GM20000 (cell line): Measurements from ENCODE around the gene RABGAP1L.
"Not testable (repeated sequence)": the region's sequence is repeated elsewhere in the genome, so short reads cannot be mapped to it uniquely, and the experiment has no call there.

Experiments
- DNase-seq: peaks from one replicate; pipeline ENCODE4 v3.0.0; 2012; ENCODE audit warnings: low spot score
- TF ChIP-seq, protein P1 (sequence below): IDR thresholded peaks from 2 replicates; pipeline ENCODE4 v1.5.1; 2012; ENCODE audit warnings: mild to moderate bottlenecking, control low read depth; ENCODE audit errors: extremely low read depth, missing control alignments

Gene RABGAP1L

DNA sequence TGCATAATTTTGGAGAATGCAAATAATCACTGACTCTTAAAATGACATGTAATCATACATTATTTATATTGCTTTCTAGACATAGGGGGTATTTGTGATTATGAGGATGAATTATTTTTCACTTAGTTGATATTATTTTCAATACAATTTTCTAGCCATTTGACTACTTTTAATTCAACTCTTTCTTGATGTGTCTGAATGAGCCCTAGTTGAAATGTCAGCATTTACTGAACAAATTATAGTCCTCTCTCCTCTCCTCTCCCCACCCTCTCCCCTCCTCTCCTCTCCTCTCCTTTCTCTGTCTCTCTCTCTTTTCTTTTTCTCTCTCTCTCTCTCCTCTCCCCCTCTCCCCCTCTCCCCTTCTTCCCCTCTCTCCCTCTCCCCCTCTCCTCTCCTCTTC, 483.1 kb downstream of the RABGAP1L start:
- TF ChIP-seq, protein P1, sequence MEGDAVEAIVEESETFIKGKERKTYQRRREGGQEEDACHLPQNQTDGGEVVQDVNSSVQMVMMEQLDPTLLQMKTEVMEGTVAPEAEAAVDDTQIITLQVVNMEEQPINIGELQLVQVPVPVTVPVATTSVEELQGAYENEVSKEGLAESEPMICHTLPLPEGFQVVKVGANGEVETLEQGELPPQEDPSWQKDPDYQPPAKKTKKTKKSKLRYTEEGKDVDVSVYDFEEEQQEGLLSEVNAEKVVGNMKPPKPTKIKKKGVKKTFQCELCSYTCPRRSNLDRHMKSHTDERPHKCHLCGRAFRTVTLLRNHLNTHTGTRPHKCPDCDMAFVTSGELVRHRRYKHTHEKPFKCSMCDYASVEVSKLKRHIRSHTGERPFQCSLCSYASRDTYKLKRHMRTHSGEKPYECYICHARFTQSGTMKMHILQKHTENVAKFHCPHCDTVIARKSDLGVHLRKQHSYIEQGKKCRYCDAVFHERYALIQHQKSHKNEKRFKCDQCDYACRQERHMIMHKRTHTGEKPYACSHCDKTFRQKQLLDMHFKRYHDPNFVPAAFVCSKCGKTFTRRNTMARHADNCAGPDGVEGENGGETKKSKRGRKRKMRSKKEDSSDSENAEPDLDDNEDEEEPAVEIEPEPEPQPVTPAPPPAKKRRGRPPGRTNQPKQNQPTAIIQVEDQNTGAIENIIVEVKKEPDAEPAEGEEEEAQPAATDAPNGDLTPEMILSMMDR = no peak
- no peak for DNase-seq

DNA sequence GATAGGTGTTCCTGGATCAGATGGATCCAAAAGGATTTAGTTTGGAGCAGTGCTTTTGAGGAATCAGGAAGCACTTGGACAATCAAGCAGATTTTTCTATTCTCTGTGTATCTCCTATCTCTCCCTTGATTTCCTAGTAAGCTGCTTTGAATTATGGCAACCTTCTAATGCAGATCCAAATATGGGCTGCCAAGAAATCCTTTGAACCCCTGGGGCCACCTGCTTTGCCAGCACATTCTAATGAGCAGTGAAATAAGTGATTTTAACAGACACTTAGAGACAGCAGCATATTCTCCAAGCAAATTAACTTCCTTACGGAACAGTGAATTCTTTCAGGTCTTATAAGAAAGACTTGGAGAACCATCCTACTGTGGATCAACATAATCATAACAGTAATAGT, 483.9 kb downstream of the RABGAP1L start:
- TF ChIP-seq, protein P1 = no peak
- DNase-seq = no peak

DNA sequence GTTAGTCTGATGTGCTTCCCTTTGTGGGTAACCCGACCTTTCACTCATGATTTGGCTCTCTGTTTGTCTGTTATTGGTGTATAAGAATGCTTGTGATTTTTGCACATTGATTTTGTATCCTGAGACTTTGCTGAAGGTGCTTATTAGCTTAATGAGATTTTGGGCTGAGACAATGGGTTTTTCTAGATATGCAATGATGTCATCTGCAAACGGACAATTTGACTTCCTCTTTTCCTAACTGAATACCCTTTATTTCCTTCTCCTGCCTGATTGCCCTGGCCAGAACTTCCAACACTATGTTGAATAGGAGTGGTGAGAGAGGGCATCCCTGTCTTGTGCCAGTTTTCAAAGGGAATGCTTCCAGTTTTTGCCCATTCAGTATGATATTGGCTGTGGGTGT, 490.3 kb downstream of the RABGAP1L start:
- DNase-seq = not testable (repeated sequence)

DNA sequence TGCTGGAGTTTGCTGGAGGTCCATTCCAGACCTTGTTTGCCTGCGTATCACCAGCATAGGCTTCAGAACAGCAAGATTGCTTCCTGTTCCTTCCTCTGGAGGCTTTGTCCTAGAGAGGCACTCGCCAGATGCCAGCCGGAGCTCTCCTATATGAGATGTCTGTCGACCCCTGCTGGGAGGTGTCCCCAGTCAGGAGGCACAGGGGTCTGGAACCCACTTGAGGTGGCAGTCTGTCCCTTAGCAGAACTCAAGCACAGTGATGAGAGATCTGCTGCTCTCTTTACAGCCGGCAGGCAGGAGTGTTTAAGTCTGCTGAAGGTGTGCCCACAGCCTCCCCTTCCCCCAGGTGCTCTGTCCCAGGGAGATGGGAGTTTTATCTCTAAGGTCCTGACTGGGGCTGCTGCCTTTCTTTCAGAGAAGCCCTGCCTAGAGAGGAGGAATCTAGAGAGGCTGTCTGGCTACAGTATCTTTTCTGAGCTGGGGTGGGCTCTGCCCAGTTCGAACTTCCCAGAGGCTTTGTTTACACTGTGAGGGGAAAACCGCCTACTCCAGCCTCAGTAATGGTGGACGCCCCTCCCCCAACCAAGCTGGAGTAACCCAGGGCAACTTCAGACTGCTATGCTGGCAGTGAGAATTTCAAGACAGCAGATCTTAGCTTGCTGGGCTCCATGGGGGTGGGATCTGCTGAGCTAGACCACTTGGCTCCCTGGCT, 493.4 kb downstream of the RABGAP1L start:
- TF ChIP-seq, protein P1 = no peak
- DNase-seq = no peak

DNA sequence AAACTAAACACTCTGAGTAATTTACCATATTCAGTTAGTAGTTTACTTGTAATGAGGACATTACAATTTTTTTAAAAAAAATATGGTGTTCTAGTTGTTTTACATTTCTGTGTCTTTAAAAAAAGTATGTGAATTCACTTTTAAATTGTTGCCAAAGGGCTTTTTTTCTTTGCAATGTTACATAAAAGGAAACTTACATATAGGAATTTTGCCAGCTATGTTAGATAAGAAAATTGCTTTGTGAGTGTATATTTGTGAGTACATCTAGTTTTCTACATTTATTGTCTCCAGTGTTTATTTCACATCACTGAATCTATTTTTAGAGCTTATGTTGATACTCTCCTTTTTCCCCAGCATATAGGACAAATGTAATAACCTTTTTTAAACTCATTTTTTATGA, 495.2 kb downstream of the RABGAP1L start:
- TF ChIP-seq, protein P1 = no peak
- DNase-seq = no peak

DNA sequence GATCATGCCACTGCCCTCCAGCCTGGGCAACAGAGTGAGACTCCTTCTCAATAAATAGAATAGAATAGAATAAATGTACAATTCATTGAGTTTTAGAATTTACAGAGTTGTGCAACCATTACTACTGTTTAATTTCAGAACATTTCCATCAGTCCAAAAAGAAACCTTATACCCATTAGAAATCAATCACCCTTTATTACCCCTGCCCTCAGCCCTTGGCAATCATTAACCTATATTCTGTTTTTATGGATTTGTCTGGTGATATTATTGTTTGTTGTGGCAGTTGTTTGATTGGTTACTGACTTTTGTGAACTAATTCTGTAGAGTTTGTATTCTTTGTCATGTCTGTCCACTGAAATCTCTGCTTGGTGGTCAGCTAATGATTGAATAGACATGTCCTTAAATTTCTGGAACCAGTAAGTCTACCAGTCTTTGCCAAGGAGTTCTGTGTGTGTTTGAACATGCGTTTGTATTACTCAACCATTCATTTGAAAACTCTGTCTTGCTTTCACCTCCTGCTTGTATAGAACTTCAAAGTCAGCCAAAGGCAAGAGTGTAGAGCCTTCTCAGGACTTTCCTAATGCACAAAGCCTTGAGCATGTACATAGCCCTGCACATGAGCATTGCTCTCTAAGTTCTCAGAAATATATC, 497.2 kb downstream of the RABGAP1L start:
- TF ChIP-seq, protein P1 = no peak
- no peak for DNase-seq

DNA sequence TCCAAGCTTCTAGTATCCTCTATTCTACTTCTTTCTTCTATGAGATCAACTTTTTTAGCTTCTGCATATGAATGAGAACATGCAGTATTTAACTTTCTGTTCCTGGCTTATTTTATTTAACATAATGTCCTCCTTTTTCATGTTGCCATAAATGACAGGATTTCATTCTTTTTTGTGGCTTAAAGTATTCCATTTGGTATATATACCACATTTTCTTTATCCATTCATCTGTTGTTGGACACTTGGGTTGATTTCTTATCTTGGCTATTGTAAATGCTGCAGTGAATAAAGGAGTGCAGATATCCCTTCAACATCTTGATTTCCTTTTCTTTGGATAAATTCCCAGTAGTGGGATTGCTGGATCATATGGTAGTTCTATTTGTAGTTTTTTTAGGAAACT, 498.1 kb downstream of the RABGAP1L start:
- no peak for DNase-seq
- TF ChIP-seq, protein P1 = no peak

DNA sequence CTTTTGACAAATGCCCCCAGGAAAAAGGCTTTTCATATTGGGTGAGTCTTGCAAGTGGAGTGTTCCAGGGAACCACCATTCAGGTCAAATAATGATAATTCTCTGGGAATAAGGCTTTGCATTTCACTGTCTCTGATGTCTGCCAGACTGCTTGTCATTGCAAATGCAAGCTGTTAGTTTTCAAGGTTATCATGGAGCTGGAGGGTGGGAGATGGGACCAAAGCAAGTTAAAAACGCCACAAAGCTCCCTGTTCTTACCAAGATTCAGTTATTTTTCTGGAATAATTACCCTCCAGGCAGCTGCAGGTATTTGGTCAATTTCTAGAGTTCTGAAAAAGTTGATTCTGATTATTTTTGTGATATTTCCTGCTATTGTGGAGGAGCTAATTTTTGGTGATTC, 498.6 kb downstream of the RABGAP1L start:
- DNase-seq = no peak

More for the DNA sequence above, 498.6 kb downstream of the RABGAP1L start:
- TF ChIP-seq, protein P1 = no peak
